Activated naive CD8-positive, alpha-beta T cell treated with anti-CD3 and anti-CD28 coated beads, Interleukin-2, amount 50 U/mL, for 16 hours (primary cell): ENCODE data around the gene PSME2.

Source experiments
- DNase-seq: peaks from one replicate; pipeline ENCODE4 v3.0.0-alpha.2; 2020; ENCODE audit warnings: low read depth, low spot score

PSME2 gene

DNA sequence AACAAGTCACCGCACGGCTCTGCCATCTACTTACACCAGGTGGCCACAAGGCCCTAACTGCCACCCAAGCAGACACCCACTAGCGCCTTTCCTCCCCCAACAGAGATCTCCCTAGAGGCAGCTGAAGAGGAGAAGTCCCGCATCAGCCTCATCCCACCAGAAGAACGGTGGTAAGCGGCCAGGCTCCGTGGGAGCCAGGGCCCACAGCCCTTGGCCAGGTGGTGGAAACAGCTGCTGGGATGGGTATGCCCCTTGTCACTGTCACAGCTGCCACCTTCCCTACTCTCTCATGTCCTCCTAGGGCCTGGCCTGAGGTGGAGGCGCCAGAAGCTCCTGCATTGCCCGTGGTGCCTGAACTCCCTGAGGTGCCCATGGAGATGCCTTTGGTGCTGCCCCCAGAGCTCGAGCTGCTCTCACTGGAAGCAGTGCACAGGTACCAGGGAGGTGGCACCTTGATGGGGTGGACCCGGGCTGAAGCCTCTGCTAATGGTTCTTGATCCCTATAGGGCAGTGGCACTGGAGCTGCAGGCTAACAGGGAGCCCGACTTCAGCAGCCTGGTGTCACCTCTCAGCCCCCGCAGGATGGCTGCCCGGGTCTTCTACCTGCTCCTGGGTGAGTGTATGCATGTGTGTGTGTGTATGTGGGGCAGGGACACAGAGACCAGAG is 33.0 kb upstream of the PSME2 start:
- no peak for DNase-seq

DNA sequence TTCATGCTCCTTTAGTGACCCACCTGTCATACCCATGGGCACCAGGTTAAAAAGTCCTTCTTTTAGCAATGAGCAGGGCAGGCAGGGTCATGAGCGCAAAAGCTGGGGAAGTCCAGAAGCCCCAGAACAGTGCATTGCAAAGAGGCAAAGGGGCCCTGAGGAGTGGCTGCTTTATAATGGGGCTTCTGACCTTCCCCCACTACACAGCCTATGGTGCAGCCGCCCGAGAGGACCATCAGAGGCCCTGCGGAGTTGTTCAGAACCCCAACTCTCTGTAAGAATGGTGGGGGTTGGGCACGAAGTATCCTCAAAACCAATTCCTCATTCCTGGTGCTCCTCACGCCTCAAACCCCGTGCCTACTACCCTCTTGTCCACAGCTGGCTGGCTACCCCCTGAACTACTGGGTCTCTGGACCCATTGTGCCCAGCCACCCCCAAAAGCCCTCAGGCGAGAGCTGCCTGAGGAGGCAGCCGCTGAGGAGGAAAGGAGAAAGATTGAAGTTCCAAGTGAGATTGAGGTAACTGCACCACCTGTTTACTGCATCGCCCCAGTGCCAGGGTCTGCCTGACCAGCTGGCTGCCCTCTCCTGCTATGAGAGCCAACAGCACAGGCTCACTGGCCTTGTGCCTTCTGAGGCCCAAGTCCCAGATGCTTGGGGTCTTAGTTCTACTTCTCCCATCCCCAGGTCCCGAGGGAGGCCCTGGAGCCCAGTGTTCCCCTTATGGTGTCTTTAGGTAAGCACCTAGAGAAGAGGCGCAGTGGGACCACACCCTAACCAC is 32.2 kb upstream of the PSME2 start:
- DNase-seq = no peak

DNA sequence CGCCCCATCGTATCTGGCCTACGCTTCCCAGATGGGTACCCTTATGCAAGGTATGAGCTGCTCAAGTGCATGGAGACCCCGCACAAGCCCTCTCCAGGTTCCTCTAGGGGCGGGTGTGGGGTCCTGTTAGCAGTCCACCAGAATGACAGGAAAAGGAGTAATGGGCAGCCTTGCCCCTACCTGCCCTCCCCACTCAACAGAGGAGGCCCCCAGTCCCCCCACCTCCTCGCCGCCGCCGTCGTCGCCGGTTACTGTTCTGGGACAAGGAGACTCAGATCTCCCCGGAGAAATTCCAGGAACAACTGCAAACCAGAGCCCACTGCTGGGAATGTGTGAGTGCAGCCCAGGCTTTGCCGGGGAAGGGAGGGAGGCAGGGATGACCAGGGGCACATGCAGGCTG is 31.5 kb upstream of the PSME2 start:
- no peak for DNase-seq

DNA sequence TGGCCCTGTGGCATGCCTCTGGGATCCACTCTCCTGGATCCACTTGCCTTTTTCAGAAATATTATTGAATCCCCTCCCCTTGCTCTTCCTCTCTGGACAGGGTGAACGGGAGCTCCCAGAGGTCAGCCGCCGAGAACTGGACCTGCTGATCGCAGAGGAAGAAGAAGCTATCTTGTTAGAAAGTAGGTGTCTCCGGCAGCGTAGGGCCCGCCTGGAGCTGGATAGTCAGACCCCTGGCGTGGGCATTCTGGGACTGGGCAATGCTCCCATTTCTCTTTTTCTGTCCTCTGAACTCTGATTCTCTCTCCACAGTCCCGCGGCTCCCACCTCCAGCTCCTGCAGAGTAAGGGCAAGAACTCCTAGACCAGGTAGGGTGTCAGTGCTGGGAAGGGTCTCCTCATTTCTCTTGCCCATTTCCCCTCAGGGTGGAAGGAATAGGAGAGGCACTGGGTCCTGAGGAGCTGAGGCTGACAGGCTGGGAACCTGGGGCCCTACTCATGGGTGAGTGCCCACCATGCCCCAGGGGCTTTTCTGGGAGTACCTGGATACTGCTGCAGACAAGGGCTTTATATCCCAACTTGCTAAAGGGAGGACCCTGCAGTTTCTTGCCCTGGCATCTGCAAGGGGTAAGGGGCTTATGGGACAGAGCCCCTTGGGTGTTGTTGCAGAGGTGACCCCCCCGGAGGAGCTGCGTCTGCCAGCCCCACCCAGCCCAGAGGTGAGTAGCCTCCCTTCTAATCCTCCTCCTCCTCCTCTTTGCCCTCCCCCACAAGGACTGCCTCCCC is 30.8 kb upstream of the PSME2 start:
- no peak for DNase-seq

DNA sequence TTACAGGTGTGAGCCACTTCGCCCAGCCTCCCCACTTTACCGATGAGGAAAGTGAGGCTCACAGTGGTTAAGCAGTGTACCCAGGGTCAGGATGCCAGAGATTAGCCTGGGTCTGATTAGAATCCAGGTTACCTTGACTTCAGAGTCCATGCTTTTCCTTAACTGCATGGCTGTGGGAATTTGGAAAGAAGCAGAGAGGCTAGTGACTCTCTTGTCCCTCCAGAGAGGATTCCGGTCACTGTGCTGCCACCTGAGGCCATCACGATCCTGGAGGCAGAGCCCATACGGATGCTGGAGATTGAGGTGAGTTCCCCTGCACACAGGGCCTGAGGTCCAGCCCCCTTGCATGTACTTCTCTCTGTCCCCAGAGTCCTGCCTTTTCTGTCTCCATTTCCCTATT is 30.2 kb upstream of the PSME2 start:
- no peak for DNase-seq

DNA sequence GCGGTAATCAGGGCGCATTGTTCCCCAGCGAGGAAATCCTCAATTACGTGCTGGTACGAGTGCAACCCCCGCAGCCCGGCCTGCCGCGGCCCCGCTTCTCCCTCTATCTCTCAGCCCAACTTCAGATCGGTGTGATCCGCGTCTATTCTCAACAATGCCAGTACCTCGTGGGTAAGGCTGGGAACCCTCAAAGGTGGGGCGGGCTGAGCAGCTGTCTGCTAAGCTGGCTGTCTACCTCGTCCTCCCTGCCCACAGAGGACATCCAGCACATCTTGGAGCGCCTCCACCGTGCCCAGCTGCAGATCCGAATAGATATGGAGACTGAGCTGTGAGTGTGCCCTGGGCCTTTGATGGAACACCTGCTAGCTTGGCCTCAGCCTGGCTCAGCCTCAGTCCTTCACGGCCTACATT is 26.5 kb upstream of the PSME2 start:
- DNase-seq = no peak

DNA sequence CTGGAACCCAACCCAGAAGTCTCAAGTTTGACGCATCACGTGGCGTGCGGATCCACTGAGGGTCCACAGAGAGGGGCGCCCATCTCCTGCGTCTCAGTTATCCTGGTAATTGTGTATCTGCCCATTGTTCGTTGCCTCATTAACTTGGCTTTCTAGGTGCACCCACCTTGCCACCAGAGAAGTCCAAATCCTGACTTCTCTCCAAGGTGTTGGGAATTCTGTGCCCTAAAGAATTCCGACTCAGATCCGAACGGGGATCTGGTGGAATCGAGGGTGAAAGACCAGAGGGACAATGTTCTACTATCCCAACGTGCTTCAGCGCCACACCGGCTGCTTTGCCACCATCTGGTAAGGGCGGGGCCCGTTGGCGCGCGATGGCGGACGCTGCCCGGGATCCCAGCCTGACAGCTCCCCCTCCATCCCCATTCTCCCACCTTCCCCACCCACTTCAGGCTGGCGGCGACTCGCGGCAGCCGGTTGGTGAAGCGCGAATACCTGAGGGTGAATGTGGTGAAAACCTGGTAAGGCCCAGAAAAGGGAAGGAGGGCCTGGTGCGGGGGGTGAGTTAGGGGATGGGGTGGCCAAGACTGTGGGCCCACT is 26.0 kb upstream of the PSME2 start:
- DNase-seq = no peak

DNA sequence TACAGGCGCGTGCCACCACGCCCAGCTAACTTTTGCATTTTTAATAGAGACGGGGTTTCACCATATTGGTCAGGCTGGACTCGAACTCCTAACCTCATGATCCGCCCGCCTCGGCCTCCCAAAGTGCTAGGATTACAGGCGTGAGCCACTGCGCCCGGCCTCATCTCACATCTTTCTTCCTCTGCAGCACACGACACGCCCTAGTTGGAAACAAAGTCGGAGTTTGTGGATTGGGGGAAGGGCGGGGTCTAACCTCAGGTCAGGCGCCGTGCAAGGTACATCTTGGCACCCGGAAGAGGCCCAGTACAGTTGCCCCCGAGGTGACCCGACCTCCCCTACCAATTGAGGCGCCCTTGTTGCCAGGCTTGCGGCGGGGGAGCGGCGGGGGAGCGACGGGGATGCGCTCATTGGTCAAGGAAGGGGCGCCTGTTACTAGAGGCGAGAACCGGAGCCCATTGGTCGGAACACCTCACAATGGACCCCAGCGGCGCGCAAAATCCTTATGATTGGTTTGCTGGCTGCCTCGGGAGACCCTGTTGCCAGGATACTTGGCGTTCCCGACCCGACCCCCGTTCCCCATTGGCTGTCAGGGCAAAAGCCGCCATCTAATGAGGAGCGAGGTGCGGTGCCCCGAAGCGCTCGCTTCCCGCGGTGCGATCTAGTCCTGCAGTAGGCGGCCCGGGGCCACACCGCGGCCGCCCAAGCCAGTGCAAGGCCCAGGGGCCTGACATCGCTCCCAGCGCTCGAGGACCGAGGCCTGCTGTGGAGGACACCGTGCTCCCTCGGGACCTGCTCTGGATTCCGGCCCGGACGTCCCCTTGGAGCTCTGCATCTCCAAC is 25.2 kb upstream of the PSME2 start, which contains the start of gene REC8:
Gene REC8 (plus strand): TSS at position 659 of the 839 bp plus-strand sequence. CDS start 473 bp downstream, outside the sequence.
- peak; percentile 43 for DNase-seq

DNA sequence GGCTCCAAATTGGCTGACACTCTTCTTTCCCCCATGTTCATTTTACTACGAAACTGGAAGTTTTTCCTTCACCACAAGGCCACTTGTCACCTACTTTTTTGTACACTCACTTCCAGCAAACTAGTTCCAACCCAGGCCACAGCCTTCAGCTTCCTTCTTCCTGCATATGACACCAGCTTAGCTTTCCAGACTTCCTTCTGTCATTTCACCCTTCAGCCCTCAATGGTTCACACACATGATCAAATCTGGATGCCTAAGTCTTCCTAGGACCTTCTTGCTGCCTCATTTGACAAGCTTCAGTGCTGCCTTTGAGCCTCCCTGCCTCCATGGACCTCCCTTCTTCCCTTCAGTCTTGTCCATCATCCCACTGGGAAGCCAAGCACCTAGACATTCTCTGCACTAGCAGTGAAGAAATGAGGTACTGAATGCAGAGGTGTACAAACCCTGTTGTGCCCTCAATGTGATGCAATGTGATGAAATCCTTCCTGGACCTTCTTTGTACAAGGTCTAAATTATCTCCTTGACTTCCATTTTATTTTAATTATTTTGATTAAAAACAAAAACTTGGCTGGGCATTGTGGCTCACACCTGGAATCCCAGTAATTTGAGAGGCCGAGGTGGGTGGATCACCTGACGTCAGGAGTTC is 21.2 kb upstream of the PSME2 start:
- no peak for DNase-seq

DNA sequence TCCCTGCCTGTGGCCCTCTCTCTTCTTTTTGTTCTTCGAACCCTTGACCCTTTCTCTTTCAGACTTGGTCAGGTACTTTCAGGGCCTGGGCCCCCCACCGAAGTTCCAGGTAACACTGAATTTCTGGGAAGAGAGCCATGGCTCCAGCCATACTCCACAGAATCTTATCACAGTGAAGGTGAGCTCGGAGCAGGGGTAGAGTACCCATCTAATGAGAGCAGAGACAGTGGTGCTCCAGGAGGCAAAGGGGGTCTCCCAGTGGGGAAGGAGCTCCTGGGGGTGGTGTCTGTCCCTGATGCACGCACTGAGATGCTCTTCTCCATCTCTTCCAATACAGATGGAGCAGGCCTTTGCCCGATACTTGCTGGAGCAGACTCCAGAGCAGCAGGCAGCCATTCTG is 19.4 kb upstream of the PSME2 start:
- no peak for DNase-seq

DNA sequence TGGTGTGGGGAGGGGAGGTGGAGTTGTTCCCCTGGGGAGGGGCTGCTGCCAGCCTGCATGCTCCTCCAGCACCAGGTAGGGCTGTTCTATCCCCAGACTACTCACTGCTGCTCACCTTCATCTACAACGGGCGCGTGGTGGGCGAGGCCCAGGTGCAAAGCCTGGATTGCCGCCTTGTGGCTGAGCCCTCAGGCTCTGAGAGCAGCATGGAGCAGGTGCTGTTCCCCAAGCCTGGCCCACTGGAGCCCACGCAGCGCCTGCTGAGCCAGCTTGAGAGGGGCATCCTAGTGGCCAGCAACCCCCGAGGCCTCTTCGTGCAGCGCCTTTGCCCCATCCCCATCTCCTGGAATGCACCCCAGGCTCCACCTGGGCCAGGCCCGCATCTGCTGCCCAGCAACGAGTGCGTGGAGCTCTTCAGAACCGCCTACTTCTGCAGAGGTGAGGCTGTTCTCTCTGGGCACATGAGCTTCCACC is 18.1 kb upstream of the PSME2 start:
- DNase-seq = no peak

DNA sequence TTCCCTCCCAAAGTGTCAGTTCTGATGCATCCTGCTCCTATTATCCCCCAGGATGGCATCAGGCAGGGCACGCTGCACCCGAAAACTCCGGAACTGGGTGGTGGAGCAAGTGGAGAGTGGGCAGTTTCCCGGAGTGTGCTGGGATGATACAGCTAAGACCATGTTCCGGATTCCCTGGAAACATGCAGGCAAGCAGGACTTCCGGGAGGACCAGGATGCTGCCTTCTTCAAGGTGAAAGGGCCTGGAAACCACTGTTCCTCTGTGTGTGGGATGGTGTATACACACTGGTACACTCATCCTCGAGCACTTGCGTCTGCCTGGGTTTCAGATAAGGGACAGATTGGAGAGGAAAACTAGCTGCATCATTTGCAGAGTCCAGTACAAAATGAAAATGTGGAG is 15.7 kb upstream of the PSME2 start:
- DNase-seq = no peak

DNA sequence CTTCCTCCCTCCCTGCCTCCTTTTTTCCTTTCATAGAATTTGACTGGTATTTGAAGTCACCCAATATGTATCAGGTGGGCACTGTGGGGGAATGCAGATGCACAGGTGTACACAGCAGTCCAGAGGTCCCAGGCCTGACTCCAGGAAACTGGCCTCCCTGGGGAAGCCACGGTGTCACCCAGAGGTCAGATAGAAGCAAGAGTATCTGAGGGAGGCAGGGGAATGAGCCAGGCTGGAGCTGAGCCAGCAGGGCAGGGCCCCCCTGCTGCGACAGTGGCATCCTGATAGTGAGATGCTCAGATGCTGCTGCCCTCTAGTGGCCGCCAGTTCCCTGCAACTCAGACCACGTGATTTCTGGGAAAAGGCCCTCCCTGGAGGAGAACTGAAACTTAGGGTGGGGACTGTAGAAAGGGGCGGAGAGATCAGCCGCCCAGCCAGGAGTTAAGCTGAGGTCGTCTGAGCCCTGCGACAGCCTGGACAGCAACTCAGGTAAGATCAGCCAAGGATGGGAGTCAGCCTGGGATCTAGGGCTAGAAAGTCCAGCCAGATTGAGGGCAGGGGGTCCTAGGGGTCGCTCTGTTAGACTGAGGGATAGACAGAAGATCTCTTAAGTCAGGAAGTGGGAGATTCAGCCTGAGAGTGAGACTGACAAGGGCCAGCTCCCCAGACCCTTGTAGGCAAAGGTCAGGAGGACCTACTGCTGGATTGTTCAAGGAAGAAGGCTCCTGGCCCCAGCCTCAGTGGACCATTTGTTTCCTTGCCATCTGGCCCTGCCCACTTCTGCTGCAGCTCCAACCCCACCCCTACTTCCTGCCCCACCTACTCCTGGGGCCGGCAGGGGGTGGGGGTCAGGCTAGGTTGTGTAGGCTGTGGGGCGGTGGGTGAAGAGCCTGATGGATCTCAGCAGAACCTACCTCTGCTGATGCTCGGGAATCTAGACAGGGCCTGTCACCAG is 14.7 kb upstream of the PSME2 start, which contains the start of gene IRF9:
Gene IRF9 (plus strand): TSS at position 416 of the 955 bp plus-strand sequence. CDS start 880 bp downstream, outside the sequence.
- DNase-seq = peak; percentile 95

DNA sequence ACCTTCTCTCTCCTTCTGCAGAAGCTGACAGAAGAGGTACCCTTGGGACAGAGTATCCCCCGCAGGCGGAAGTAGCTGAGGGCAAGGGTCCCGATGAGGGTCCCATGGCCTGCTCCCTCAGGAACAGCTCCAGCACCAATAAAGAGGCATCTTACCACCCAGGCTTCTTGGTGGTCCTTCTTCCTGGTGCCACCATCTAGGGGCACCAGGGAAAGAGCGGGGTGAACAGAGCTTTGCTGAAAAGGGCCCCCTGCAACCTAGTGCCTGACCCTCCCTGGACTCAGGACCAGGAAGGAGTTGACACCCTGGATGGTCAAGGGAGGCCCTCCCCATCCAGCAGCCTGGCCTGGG is 14.1 kb upstream of the PSME2 start:
- DNase-seq = no peak

DNA sequence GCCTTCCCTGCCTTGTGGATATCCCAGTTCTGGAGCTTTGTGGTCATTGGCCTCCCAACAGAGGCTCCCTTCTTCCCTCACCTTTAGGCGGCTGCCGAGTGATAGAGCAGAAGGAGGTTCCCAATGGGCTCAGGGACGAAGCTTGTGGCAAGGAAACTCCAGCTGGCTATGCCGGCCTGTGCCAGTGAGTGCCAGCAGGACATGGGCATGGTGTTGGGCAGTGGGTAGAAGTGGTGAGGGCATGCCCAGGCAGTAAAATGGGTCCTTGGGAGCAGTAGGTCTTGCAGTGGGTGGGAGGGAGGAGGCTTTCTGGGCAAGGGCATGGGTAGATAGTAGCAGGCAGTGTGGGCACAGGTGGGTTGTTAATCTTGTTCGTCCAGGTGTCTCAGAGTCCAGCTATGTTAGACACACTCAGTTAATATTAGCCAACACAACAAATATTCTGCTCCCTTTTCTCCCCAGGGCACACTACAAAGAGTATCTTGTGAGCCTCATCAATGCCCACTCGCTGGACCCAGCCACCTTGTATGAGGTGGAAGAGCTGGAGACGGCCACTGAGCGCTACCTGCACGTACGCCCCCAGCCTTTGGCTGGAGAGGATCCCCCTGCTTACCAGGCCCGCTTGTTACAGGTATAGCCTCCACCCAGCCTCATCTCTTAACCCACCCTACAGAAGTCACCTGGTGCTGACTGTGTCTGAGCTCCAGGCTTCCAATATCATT is 13.5 kb upstream of the PSME2 start:
- no peak for DNase-seq

DNA sequence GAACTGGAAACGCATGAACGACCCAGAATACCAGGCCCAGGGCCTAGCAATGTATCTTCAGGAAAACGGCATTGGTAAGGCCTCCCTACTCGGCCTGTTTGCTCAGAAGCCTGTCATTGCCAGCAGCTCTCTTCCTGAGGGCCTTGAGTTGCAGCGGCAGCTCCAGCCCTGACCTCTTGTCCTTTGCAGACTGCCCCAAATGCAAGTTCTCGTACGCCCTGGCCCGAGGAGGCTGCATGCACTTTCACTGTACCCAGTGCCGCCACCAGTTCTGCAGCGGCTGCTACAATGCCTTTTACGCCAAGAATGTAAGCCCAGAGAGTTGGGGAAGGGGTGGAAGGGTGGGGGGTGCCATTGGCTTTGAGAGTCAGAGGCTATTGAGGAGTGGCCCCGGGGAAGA is 10.9 kb upstream of the PSME2 start:
- DNase-seq = no peak

DNA sequence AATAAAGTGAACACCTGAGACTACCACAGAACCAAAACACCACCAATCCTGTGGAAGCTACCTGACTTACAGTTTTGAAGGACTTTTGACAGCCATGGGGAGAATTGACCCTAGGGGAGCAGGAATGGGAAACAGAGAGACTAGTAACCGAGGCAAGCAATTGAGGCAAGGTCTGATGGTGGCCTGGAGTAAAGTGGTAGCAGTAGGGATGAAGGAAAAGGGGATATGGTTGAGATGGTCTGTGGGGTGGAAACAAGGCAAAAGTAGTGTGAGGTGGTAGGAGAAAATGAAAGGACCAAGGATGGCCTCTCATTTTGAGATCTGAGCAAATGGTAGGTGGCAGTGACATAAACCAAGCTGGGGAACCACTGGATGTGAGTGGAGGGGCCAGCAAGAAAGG is 10.4 kb upstream of the PSME2 start:
- no peak for DNase-seq

DNA sequence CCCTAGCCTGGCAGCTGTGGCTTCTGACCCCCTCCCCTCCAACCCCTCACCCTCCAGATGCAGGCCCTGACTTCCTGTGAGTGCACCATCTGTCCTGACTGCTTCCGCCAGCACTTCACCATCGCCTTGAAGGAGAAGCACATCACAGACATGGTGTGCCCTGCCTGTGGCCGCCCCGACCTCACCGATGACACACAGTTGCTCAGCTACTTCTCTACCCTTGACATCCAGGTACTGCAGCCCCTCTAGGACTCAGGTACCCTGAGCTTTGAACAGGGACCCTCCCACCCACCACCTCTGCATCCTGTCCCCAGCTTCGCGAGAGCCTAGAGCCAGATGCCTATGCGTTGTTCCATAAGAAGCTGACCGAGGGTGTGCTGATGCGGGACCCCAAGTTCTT is 8.7 kb upstream of the PSME2 start:
- no peak for DNase-seq
